Activated CD8-positive, alpha-beta memory T cell treated with anti-CD3 and anti-CD28 coated beads for 1 hour (primary cell): ENCODE measurements around the gene UQCC5.

Experiments used
- DNase-seq, 2 donors: peaks; one replicate each; pipeline ENCODE4 v3.0.0-alpha.2; 2020; ENCODE audit warnings: low read depth in 1 of 2; ENCODE audit errors: extremely low read depth in 1 of 2

The UQCC5 gene

GRCh38 chr3:52503788-52504424, 32.5 kb upstream of the UQCC5 start:
- DNase-seq, result no peak

DNA sequence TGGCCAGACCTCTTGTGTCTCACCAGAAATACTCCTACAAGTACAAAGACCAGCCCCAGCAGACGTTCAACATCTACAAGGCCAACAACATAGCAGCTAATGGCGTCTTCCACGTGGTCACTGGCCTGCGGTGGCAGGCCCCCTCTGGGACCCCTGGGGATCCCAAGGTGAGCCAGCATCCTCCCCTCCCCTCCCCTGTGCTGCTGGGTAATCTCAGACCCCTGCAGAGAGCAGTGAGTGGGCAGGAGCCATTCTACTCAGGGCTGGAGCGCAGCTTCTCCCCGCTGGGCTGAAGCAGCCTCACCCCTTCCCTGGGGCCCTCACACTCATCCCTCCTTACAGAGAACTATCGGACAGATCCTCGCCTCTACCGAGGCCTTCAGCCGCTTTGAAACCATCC, 31.4 kb upstream of the UQCC5 start:
- DNase-seq, result no peak

GRCh38 chr3:52506266-52506966, 30.0 kb upstream of the UQCC5 start:
- DNase-seq, result no peak

DNA sequence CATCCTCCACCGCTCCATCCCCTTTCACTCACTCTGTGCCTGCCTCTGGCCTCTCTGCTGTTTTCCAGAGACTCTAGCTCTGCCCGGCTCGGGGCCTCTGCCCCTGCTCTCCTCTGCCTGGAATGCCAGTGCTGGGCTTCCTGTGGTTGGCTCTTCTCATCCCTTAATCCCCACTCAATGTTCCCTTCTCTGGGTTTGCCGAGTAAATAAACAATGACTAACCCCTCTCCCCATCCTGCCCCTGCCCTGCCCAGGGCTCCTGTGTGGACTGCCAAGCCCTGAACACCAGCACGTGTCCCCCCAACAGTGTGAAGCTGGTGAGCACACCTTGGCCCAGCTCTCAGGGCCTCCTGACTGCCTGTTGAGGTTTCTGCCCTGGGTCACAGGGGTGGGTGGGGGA, 29.0 kb upstream of the UQCC5 start:
- DNase-seq, result no peak

DNA sequence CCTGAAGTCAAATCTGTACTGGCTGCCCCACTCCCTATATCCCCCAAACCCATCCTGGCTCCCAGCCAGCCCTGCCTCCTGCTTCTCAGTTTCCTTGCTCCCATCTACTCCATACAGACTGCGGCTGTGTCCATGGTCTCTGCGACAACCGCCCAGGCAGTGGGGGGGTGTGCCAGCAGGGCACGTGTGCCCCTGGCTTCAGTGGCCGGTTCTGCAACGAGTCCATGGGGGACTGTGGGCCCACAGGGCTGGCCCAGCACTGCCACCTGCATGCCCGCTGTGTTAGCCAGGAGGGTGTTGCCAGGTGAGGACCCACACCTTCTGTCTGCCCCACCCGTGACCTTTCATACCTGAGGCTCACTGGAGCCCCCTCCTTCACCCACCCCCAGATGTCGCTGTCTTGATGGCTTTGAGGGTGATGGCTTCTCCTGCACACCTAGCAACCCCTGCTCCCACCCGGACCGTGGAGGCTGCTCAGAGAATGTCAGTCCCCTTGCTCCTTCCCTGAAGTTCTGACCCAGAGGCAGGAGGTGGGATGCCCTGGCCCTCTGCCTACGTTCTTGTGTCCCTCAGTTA, 26.6 kb upstream of the UQCC5 start:
- DNase-seq, result no peak

DNA sequence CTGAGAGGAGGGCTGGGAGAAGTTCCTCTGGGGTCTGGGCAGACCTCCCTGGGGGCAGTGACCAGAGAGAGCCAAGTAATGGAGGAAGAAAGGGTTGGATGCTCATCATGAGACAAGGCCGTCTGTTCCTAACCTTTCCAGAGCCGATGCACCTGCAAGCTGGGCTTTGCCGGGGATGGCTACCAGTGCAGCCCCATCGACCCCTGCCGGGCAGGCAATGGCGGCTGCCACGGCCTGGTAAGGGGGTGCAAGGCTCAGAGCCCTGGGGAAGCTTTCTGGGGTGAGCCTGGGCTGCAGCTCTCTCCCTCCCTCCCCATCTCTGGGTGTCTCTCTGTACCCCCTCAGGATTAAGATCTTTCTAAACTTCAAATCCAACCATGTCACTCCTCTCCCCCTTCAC, 24.9 kb upstream of the UQCC5 start:
- no peak for DNase-seq

DNA sequence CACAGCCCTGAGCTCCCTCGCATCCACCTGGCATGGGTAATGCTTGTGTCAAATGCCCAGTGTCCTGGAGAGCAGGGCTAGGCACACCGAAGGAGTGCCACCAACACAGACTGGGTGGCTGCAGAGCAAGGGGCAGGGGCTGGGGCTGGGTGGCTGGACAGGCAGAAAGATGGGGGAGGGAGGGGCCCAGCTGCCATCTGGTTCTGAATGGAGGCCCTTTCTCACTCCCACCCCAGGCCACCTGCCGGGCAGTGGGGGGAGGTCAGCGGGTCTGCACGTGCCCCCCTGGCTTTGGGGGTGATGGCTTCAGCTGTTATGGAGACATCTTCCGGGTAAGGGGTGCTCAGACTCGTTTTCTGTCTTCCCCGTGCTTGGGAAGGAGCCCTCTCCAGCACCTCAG, 24.3 kb upstream of the UQCC5 start:
- DNase-seq, result no peak

DNA sequence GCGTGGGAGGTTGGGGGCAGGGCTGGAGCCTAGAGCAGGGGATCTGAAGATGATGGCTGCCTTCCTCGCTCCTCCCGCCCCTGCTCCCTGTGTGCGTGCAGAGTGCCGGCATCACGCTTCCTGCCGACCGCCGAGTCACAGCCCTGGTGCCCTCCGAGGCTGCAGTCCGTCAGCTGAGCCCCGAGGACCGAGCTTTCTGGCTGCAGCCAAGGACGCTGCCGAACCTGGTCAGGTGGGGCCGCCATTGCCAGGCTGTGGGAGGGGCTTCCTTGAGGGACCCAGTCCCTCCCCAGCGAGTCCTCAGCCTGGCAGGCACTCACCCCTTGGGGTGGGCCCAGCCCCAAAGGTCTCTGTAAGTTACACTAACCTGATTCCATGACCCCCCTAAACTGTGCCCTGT, 23.7 kb upstream of the UQCC5 start:
- DNase-seq, result no peak

DNA sequence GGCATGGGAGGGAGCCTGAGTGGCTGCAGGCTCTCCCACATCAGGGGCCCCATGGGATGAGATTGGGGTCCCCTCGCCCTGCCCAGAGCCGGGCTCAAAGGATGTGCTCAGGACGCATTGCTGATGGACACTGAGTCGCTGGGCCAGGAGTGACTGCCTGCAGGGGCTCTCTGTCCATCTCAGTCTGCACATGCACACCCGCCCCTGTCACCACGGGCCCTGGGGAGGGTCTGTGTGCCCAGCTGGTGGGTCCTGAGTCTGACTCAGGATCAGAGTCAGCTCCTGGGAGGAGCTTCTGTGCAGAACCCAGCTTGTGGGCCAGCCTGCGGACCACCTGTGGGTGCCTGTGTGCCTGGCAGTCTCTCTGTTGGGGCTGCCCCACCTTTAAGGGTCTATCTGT, 23.1 kb upstream of the UQCC5 start:
- DNase-seq, result no peak

- no peak for DNase-seq
Observed at GRCh38 chr3:52514576-52514975, 21.8 kb upstream of the UQCC5 start.

- no peak for DNase-seq
Observed at GRCh38 chr3:52515192-52515591, 21.2 kb upstream of the UQCC5 start.

GRCh38 chr3:52516509-52517195, 19.8 kb upstream of the UQCC5 start:
- no peak for DNase-seq

DNA sequence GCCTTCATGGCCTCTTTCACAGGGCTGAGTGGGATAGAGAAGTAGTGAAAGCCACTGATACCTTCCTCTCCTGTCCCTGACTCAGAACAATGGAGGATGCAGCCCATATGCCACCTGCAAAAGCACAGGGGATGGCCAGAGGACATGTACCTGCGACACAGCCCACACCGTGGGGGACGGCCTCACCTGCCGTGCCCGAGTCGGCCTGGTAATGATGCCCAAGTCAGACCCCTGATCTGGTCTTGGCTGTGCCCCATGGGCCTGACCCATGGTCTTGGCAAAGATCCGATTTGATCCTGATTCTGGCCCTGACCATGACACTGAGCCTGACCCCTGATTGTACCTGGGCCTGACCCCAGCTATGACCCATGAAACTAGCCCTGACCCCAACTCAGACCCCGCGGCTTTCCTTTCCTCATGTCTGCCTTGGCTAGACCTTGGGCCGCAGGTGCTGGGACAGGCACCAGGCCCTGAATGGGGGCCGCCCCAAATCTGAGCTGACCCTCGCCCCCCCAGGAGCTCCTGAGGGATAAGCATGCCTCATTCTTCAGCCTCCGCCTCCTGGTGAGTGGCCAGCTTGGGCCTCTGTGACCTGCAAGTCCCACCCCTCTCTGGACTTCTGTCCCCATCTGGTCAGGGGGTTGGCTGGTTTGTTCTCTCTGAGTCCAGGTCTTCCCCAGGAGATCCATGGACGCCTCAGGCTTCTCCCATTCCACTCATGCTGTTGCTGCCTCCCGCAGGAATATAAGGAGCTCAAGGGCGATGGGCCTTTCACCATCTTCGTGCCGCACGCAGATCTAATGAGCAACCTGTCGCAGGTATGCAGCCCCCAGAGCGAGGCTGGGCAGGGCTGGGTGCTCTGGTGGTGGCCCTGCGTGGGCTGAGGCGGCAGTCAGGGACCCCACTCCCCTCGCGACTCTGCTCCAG, 18.3 kb upstream of the UQCC5 start:
- no peak for DNase-seq

GRCh38 chr3:52518723-52519444, 17.5 kb upstream of the UQCC5 start:
- DNase-seq, result no peak

DNA sequence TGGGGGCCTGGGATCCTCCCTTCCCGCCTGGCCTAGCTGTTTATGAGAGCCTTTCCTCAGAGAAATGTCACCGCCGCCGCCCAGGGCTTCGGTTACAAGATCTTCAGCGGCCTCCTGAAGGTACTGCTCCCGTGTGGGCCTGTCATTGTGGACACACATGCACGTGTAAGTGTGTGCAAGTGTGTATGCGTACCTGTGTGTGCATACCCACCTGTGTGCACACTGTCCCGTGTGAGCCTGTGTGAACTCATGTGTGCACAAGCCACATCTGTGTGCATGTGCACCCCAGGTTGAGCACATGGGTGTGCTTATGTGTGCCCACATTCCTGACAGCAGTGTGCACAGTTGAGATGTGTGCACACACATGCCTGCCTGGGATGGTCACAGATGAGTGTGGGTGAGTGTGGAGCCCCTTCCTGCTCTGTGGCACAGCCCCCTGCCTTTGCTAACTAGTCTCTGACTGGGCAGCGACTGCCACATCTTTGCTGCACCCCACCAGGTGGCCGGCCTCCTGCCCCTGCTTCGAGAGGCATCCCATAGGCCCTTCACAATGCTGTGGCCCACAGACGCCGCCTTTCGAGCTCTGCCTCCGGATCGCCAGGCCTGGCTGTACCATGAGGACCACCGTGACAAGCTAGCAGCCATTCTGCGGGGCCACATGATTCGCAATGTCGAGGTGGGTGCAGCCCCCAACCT, 16.8 kb upstream of the UQCC5 start:
- no peak for DNase-seq

GRCh38 chr3:52520141-52520667, 16.2 kb upstream of the UQCC5 start:
- DNase-seq, result no peak

DNA sequence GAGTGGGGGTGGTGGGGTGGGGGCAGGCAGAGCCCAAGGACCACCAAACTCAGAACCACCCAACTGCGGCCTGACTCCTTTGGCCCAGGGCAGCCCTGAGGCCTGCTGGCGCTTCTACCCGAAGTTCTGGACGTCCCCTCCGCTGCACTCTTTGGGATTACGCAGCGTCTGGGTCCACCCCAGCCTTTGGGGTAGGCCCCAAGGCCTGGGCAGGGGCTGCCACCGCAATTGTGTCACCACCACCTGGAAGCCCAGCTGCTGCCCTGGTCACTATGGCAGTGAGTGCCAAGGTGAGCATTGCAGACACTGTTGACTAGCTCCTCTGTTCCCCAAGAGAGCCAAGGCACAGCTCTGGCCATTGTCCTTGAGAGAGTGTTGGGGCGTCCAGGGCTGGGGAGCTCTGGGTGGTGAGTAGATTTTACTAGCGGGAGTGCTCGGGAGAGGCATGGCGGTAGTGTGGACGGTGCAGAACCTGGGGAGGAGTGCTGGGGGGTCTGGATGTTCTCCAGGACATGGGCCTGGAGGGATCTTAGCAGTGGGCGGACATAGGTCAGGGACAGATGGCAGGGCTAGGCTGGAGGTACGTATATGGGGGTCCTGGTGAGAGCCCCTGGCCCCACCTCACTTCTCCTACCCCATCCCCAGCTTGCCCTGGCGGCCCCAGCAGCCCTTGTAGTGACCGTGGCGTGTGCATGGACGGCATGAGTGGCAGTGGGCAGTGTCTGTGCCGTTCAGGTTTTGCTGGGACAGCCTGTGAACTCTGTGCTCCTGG, 15.5 kb upstream of the UQCC5 start:
- DNase-seq, result no peak

GRCh38 chr3:52521488-52521824, 14.9 kb upstream of the UQCC5 start:
- no peak for DNase-seq
